Measurements from ENCODE around the gene C1QB.

DNA sequence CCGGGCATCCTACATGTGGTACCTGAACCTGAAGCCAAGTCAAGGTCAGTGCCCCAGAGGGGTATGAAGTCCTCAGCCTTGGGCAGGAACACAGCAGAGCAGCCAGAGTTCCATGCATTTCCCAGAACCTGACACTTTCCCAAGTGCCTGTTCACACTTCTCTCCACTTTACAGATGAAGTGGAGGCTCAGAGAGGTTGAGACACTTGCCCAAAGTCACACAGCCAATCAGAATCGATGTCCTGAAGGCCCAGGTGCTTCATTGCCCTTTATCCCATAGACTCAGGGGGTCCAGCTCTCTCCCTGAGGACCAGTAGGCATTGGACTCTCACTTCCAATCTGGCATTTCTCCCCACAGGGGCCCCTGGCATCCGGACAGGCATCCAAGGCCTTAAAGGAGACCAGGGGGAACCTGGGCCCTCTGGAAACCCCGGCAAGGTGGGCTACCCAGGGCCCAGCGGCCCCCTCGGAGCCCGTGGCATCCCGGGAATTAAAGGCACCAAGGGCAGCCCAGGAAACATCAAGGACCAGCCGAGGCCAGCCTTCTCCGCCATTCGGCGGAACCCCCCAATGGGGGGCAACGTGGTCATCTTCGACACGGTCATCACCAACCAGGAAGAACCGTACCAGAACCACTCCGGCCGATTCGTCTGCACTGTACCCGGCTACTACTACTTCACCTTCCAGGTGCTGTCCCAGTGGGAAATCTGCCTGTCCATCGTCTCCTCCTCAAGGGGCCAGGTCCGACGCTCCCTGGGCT is 14.4 kb upstream of the C1QB start:
- TF ChIP-seq POLR2AphosphoS5 (IDR thresholded peaks at IDR 0.05; ENCODE audit: insufficient read depth in 1 of 2, low read depth in 1 of 2) (no peak), POLR2A (IDR thresholded peaks at IDR 0.05) (no peak)
- TF ChIP-seq, protein P1, sequence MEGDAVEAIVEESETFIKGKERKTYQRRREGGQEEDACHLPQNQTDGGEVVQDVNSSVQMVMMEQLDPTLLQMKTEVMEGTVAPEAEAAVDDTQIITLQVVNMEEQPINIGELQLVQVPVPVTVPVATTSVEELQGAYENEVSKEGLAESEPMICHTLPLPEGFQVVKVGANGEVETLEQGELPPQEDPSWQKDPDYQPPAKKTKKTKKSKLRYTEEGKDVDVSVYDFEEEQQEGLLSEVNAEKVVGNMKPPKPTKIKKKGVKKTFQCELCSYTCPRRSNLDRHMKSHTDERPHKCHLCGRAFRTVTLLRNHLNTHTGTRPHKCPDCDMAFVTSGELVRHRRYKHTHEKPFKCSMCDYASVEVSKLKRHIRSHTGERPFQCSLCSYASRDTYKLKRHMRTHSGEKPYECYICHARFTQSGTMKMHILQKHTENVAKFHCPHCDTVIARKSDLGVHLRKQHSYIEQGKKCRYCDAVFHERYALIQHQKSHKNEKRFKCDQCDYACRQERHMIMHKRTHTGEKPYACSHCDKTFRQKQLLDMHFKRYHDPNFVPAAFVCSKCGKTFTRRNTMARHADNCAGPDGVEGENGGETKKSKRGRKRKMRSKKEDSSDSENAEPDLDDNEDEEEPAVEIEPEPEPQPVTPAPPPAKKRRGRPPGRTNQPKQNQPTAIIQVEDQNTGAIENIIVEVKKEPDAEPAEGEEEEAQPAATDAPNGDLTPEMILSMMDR (IDR thresholded peaks at IDR 0.05): no peak

Measured in vagina (tissue), 2 donors.